Panc1 (cell line): ENCODE results near the gene MAFB. TPM values are rescaled to one million over a fixed set of nuclear protein-coding genes. Genes with fewer than 3 reads are reported as not detected.
"Not testable (repeated sequence)": the region's sequence is repeated elsewhere in the genome, so short reads cannot be mapped to it uniquely, and the experiment has no call there.

Experiments
- ATAC-seq: fragments of 200-7000 bp; cut with Tn5 transposase; 2 replicates; pipeline ENCODE4 v1.9.1; 2020; ENCODE audit warnings: mild to moderate bottlenecking, moderate library complexity
- Bru-seq: library from RNA; stranded (reverse); fragments of 400-500 nt; gene quantifications from one replicate; lab custom pipeline; 2021; lab: Mats Ljungman, UMichigan
- BruChase-seq, 2 experiments: library from RNA; stranded (reverse); fragments of 400-500 nt; gene quantifications; one replicate each; lab custom pipeline; 2021; lab: Mats Ljungman, UMichigan
- BruUV-seq: library from RNA; stranded (reverse); fragments of 400-500 nt; replicated peaks from 2 replicates; lab custom pipeline; 2021; lab: Mats Ljungman, UMichigan
- CTCF ChIA-PET: fragments of 300-600 bp; sonication (Branson Sonifier 250); formaldehyde crosslinking; loops from one replicate; lab custom pipeline; 2022; ENCODE audit warnings: antibody characterized with exemption; lab: Charles Lee
- POLR2A ChIA-PET: fragments of 300-600 bp; sonication (Branson Sonifier 250); formaldehyde crosslinking; loops from one replicate; lab custom pipeline; 2022; ENCODE audit warnings: antibody characterized with exemption; lab: Charles Lee
- DNase-seq: peaks from one replicate; pipeline ENCODE4 v3.0.0-alpha.2; 2010; ENCODE audit warnings: low read depth, low spot score
- H3K27ac ChIP-seq: 2 replicates; pipeline ENCODE4 v1.5.1; 2011; ENCODE audit warnings: mild to moderate bottlenecking, low read length, inconsistent platforms
- H3K27me3 ChIP-seq: fragments of 200-500 bp; sonication (Bioruptor generic); 2 replicates; pipeline ENCODE4 v1.6.0; 2014; ENCODE audit warnings: low read length, inconsistent platforms; ENCODE audit not compliant: control insufficient read depth, insufficient read depth
- H3K36me3 ChIP-seq: fragments of 200-500 bp; sonication (Bioruptor generic); 2 replicates; pipeline ENCODE4 v1.5.1; 2014; ENCODE audit warnings: inconsistent platforms, mild to moderate bottlenecking, low read length, moderate library complexity; ENCODE audit not compliant: control insufficient read depth, insufficient read depth
- H3K4me1 ChIP-seq: 2 replicates; pipeline ENCODE4 v1.5.1; 2011; ENCODE audit warnings: inconsistent platforms, mild to moderate bottlenecking, low read length, moderate library complexity; ENCODE audit not compliant: control insufficient read depth, insufficient read depth
- H3K4me3 ChIP-seq, 2 experiments: 2 replicates each; pipeline ENCODE4 v1.5.1; 2011 to 2012; ENCODE audit warnings: low read depth in 2 of 2, low read length in 2 of 2, mild to moderate bottlenecking in 2 of 2, inconsistent platforms in 1 of 2, moderate library complexity in 1 of 2
- H3K9me3 ChIP-seq: fragments of 200-500 bp; sonication (Bioruptor generic); 2 replicates; pipeline ENCODE4 v1.5.1; 2014; ENCODE audit warnings: low read depth, mild to moderate bottlenecking, inconsistent platforms, low read length, moderate library complexity; ENCODE audit not compliant: control insufficient read depth, insufficient read depth
- POLR2AphosphoS5 ChIP-seq: IDR thresholded peaks from 2 replicates; pipeline ENCODE4 v1.6.1; 2012; ENCODE audit warnings: mild to moderate bottlenecking, low read depth, low read length, moderate library complexity
- REST ChIP-seq, 2 experiments: IDR thresholded peaks; 2 replicates each; pipeline ENCODE4 v1.6.1; 2011 to 2012; ENCODE audit warnings: low read depth in 2 of 2, control low read depth in 1 of 2, low read length in 1 of 2, mild to moderate bottlenecking in 1 of 2, moderate library complexity in 1 of 2; ENCODE audit not compliant: insufficient read depth in 1 of 2
- SIN3A ChIP-seq: IDR thresholded peaks from 2 replicates; pipeline ENCODE4 v1.6.1; 2012; ENCODE audit warnings: low read depth, mild to moderate bottlenecking, low read length, moderate library complexity, borderline replicate concordance; ENCODE audit not compliant: insufficient read depth
- TCF7L2 ChIP-seq: IDR thresholded peaks from 2 replicates; pipeline ENCODE4 v1.6.1; 2011; ENCODE audit warnings: mild to moderate bottlenecking, low read depth, low read length, inconsistent platforms
- in situ Hi-C: cut with HindIII; loops from 2 replicates; pipeline ENCODE4 v1.10.0; 2016; ENCODE audit warnings: low sequenced_read_pairs, low pct_unique_long_range_greater_than_20kb
- intact Hi-C: fragments of 100-400 bp; cut with micrococcal nuclease; formaldehyde crosslinking; loops from one replicate; pipeline ENCODE4 v1.10.0; 2022; ENCODE audit not compliant: unreplicated experiment
- long read RNA-seq: library from polyadenylated mRNA; unstranded; transcript quantifications from one replicate; pipeline ENCODE4 v2.0.0, GENCODE V29; 2021; ENCODE audit not compliant: unreplicated experiment
- polyA plus RNA-seq: library from polyadenylated mRNA; unstranded; fragments of >200 nt; gene quantifications from one replicate; pipeline ENCODE4 v1.2.1, GENCODE V29; 2012; ENCODE audit warnings: missing spikeins; ENCODE audit not compliant: insufficient read length
- total RNA-seq: library from RNA; stranded (reverse); gene quantifications from one replicate; pipeline ENCODE4 v1.2.1, GENCODE V29; 2021; ENCODE audit not compliant: unreplicated experiment
- TF ChIP-seq, protein P1 (sequence below): fragments of 450-650 bp; IDR thresholded peaks from 2 replicates; pipeline ENCODE4 v1.5.1; 2017; ENCODE audit warnings: mild to moderate bottlenecking

MAFB gene
- total RNA-seq, result 0.28 TPM
- polyA plus RNA-seq, result not detected
- percentile 25 among the genes with signal in this experiment for Bru-seq, nascent RNA
- percentile 25 among the genes with signal in this experiment for BruChase-seq, experiment 1, labeled RNA remaining after a 2-hour chase
- BruChase-seq, experiment 2, labeled RNA remaining after a 6-hour chase, result percentile 24 among the genes with signal in this experiment
- long read RNA-seq, partial matches to known transcripts, result 0 of 1 reads
- long read RNA-seq, other reads (novel, unspliced or antisense), result 0 of 1 reads

DNA sequence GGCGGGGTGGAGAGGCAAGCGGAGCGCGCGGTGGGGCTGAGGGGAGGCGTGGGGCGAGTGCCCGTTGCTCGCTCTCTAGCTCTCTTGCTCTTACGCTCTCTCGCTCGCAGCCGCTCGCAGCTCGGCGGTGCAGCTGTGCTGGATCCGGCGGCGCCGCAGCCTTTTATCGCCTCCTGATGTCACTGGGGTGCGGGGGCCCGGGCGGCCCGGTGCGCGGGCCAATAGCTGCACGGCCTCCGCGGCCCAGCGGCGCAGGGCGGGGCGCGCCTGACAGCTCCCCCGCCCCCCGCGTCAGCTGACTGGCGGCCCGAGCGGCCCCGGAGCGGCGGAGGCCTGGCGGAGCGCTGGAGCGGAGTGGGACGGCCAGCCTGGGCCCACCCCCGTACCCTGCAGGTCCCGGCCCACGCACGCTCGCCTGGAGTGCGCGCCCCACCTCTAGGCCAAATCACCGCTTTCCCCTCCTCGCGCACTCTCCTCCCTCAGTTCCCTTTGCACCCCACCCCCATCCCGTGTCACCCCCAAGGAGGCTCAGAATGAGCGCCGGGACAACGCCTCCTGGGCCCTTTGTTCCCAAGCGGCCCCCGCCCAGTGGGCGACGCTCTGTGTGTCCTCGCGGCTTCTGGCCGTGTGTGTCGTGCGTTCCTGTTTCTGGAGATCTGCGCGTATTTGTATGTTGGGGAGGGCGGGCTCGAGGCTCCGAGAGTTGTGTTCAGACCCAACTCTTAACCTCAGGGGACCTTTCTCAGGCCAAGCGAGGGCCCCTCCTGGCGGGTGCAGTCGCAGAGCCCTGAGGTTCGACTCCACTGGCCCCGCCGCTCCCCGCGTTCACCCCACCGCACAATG, at the start of gene MAFB:
TSS of gene MAFB (minus strand) at position 137 of the 843 bp plus-strand sequence. CDS start 386 bp downstream, outside the sequence.
- BruUV-seq, result no TSS peak
- Histone ChIP-seq H3K27ac (no peak within 1 kb of the TSS), H3K4me1 (no peaks in the 10 kb centered on the region), H3K4me3 (peak within 1 kb of the TSS; percentile 45 to 65), H3K9me3 (no peaks in the 10 kb centered on the region), H3K27me3 (peaks cover 17% of the 10 kb centered on the region), H3K36me3 (no peaks in the 10 kb centered on the region)
- intact Hi-C loops, result loop anchor here (5.0 kb wide), 1 partner anchor 527 kb away; no protein-coding TSS in a partner anchor
- peak; percentile 82 for ATAC-seq
- no peak for DNase-seq
- in situ Hi-C loops, result no loop called here
- CTCF ChIA-PET, result interaction anchor here (0.5 to 1.0 kb wide), 3 partner anchors 23 to 274 kb away, joined by 3 to 7 read pairs (median 4); no protein-coding TSS in a partner anchor
- TF ChIP-seq SIN3A, result no peak
- 0 out of 2 replicates have a peak, but pooled peaks have one; percentile 7 for TF ChIP-seq TCF7L2
- POLR2A ChIA-PET, result interaction anchor here (0.6 kb wide), 1 partner anchor 21 kb away, joined by 3 read pairs; no protein-coding TSS in a partner anchor

GRCh38 chr20:40736468-40736867, 47.4 kb upstream of the MAFB start:
- not testable (repeated sequence) for BruUV-seq

DNA sequence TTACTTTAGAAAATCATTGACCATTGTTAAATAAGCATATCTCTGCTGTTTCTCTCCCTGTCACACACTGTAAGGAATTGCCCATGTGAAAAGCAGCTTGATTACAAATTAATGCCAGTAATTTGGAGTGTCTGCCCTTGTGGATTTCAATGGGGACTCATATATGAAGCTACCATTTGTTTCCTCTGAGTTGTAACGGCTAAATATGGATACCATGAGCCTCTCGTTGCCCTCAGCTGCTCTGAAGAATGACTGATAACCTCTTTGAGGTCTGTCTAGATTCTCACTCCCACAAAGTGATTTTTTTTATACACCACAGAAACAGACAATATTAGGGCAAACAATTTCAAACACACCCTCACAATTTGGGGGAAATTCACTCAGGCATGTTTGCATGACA, 40.0 kb upstream of the MAFB start:
- no peak overlapping the region for H3K27ac ChIP-seq
- CTCF ChIA-PET, result no interaction called here
- in situ Hi-C loops, result no loop called here
- ATAC-seq, result no peak
- no peaks in the 10 kb centered on the region for H3K4me1 ChIP-seq
- intact Hi-C loops, result no loop called here
- no peaks in the 10 kb centered on the region for H3K9me3 ChIP-seq
- TF ChIP-seq POLR2AphosphoS5 (no peak), REST (IDR thresholded peaks at IDR 0.05; ENCODE audit: insufficient read depth in 1 of 2, low read depth in 2 of 2, low read length in 1 of 2) (no peak), SIN3A (no peak), TCF7L2 (no peak)
- TF ChIP-seq, protein P1, sequence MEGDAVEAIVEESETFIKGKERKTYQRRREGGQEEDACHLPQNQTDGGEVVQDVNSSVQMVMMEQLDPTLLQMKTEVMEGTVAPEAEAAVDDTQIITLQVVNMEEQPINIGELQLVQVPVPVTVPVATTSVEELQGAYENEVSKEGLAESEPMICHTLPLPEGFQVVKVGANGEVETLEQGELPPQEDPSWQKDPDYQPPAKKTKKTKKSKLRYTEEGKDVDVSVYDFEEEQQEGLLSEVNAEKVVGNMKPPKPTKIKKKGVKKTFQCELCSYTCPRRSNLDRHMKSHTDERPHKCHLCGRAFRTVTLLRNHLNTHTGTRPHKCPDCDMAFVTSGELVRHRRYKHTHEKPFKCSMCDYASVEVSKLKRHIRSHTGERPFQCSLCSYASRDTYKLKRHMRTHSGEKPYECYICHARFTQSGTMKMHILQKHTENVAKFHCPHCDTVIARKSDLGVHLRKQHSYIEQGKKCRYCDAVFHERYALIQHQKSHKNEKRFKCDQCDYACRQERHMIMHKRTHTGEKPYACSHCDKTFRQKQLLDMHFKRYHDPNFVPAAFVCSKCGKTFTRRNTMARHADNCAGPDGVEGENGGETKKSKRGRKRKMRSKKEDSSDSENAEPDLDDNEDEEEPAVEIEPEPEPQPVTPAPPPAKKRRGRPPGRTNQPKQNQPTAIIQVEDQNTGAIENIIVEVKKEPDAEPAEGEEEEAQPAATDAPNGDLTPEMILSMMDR, result no peak
- no peak overlapping the region for H3K4me3 ChIP-seq
- POLR2A ChIA-PET, result no interaction called here
- BruUV-seq, result no TSS peak
- no peaks in the 10 kb centered on the region for H3K36me3 ChIP-seq
- H3K27me3 ChIP-seq, result no peaks in the 10 kb centered on the region; the same call in 1 of the 2 replicates
- DNase-seq, result no peak

More at GRCh38 chr20:40736468-40736867, 47.4 kb upstream of the MAFB start:
- DNase-seq, CTCF ChIA-PET, POLR2A ChIA-PET, intact Hi-C loops, H3K4me3 ChIP-seq, in situ Hi-C loops, H3K36me3 ChIP-seq, H3K27ac ChIP-seq, ATAC-seq, H3K4me1 ChIP-seq, H3K27me3 ChIP-seq, H3K9me3 ChIP-seq: not testable (repeated sequence)
